Ishikawa (cell line): ENCODE results near the gene RASIP1.

Experiments
- CEBPB ChIP-seq: IDR thresholded peaks from 2 replicates; pipeline ENCODE4 v1.6.1; 2012
- CREB1 ChIP-seq: IDR thresholded peaks from 2 replicates; pipeline ENCODE4 v1.6.1; 2012; ENCODE audit warnings: low read depth
- EGR1 ChIP-seq: IDR thresholded peaks from 2 replicates; pipeline ENCODE4 v1.6.1; 2012
- EP300 ChIP-seq: IDR thresholded peaks from 2 replicates; pipeline ENCODE4 v1.6.1; 2012; ENCODE audit warnings: borderline replicate concordance
- FOXM1 ChIP-seq: IDR thresholded peaks from 2 replicates; pipeline ENCODE4 v1.6.1; 2012; ENCODE audit warnings: low read depth, borderline replicate concordance
- NFIC ChIP-seq: IDR thresholded peaks from 2 replicates; pipeline ENCODE4 v1.6.1; 2012
- RAD21 ChIP-seq: IDR thresholded peaks from 2 replicates; pipeline ENCODE4 v1.6.1; 2012; ENCODE audit warnings: low read depth
- REST ChIP-seq: IDR thresholded peaks from 2 replicates; pipeline ENCODE4 v1.6.1; 2012; ENCODE audit warnings: low read depth, mild to moderate bottlenecking
- TAF1 ChIP-seq: IDR thresholded peaks from 2 replicates; pipeline ENCODE4 v1.6.1; 2012; ENCODE audit warnings: low read depth, mild to moderate bottlenecking
- TCF12 ChIP-seq: IDR thresholded peaks from 2 replicates; pipeline ENCODE4 v1.6.1; 2012; ENCODE audit warnings: low read depth
- TEAD4 ChIP-seq: IDR thresholded peaks from 2 replicates; pipeline ENCODE4 v1.6.1; 2012
- USF1 ChIP-seq: IDR thresholded peaks from 2 replicates; pipeline ENCODE4 v1.6.1; 2012
- YY1 ChIP-seq: IDR thresholded peaks from 2 replicates; pipeline ENCODE4 v1.6.1; 2012; ENCODE audit warnings: low read depth
- ZBTB7A ChIP-seq: IDR thresholded peaks from 2 replicates; pipeline ENCODE4 v1.6.1; 2012; ENCODE audit warnings: low read depth
- TF ChIP-seq, protein P1 (sequence below): IDR thresholded peaks from 2 replicates; pipeline ENCODE4 v1.6.1; 2012

RASIP1 gene

GRCh38 chr19:48705431-48705830 is 35.0 kb downstream of the RASIP1 start:
- TF ChIP-seq USF1 = no peak
- peak; percentile 17; the same call in 1 of the 2 replicates for TF ChIP-seq NFIC

- TF ChIP-seq EGR1 (no peak), FOXM1 (no peak), NFIC (no peak), ZBTB7A (no peak), CEBPB (no peak)
Observed at GRCh38 chr19:48703316-48703715, 37.1 kb downstream of the RASIP1 start.

- TF ChIP-seq TEAD4 (no peak), USF1 (no peak), FOXM1 (no peak), CREB1 (no peak), TAF1 (no peak), RAD21 (no peak), EP300 (no peak), EGR1 (no peak), NFIC (no peak), YY1 (no peak), CEBPB (no peak), ZBTB7A (no peak), TCF12 (no peak), REST (no peak)
- TF ChIP-seq, protein P1, sequence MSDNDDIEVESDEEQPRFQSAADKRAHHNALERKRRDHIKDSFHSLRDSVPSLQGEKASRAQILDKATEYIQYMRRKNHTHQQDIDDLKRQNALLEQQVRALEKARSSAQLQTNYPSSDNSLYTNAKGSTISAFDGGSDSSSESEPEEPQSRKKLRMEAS = no peak
Observed at GRCh38 chr19:48702701-48703100, 37.7 kb downstream of the RASIP1 start.

- TF ChIP-seq FOXM1 (no peak), ZBTB7A (no peak), TCF12 (no peak), NFIC (peak; percentile 51), EP300 (no peak)
Observed at GRCh38 chr19:48698046-48698445, 42.4 kb downstream of the RASIP1 start.

- TF ChIP-seq EGR1 = no peak
- TF ChIP-seq CREB1 = no peak
- no peak for TF ChIP-seq YY1
Observed at GRCh38 chr19:48696353-48697010, 43.9 kb downstream of the RASIP1 start.

GRCh38 chr19:48695743-48696352 is 44.6 kb downstream of the RASIP1 start, which contains the start of gene FUT2:
Gene FUT2, plus strand, starts transcription at chr19:48695971. Its CDS starts 6,986 bp downstream, at chr19:48702957.
- no peak for TF ChIP-seq CREB1
- TF ChIP-seq EGR1 = no peak
- TF ChIP-seq FOXM1 = no peak
- no peak for TF ChIP-seq REST
- no peak for TF ChIP-seq TCF12
- TF ChIP-seq, protein P1 = no peak
- TF ChIP-seq ZBTB7A = no peak
- no peak for TF ChIP-seq TEAD4
